BE2C (cell line): ENCODE results near the gene SNX5.
A peak's percentile ranks its signal among the peaks of the same experiment; 100 is the strongest.

Source experiments
- DNase-seq: peaks from one replicate; pipeline ENCODE4 v3.0.0-alpha.2; 2020
- H3K27me3 ChIP-seq: fragments of 250-450 bp; sonication (Bioruptor Pico); 2 replicates; pipeline ENCODE4 v1.5.1; 2020; ENCODE audit warnings: mild to moderate bottlenecking
- H3K36me3 ChIP-seq: fragments of 250-450 bp; sonication (Bioruptor Pico); 2 replicates; pipeline ENCODE4 v1.5.1; 2020; ENCODE audit warnings: mild to moderate bottlenecking
- H3K4me1 ChIP-seq: fragments of 250-450 bp; sonication (Bioruptor Pico); 2 replicates; pipeline ENCODE4 v1.5.1; 2020
- H3K4me3 ChIP-seq: 2 replicates; pipeline ENCODE4 v1.5.1; 2011; ENCODE audit warnings: low read depth, low read length
- H3K9me3 ChIP-seq: fragments of 250-450 bp; sonication (Bioruptor Pico); 2 replicates; pipeline ENCODE4 v1.5.1; 2020
- CTCF ChIP-seq: IDR thresholded peaks from 2 replicates; pipeline ENCODE4 v1.5.1; 2012; ENCODE audit warnings: mild to moderate bottlenecking, low read depth, low read length

Gene SNX5

GRCh38 chr20:17971300-17972013 is 2.9 kb upstream of the SNX5 start:
- H3K9me3 ChIP-seq: no peaks in the 10 kb centered on the region

GRCh38 chr20:17969884-17970409 is 1.4 kb upstream of the SNX5 start:
- Histone ChIP-seq H3K4me1 (0 out of 2 replicates have a peak, but pooled peaks cover 2% of the 10 kb centered on the region), H3K36me3 (peaks cover 29% of the 10 kb centered on the region), H3K4me3 (peak overlapping the region; percentile 84), H3K9me3 (no peaks in the 10 kb centered on the region), H3K27me3 (no peaks in the 10 kb centered on the region)
- no peak for TF ChIP-seq CTCF
- DNase-seq: no peak

More at GRCh38 chr20:17971300-17972013, 2.9 kb upstream of the SNX5 start:
- Histone ChIP-seq H3K36me3 (peaks cover 26% of the 10 kb centered on the region), H3K4me3 (peak overlapping the region; percentile 84), H3K27me3 (no peaks in the 10 kb centered on the region), H3K4me1 (no peaks in the 10 kb centered on the region)
- TF ChIP-seq CTCF: no peak
- DNase-seq: no peak

GRCh38 chr20:17969278-17969883 is 787 bp upstream of the SNX5 start:
- peaks cover 35% of the 10 kb centered on the region for H3K36me3 ChIP-seq
- DNase-seq: peak; percentile 36

GRCh38 chr20:17967521-17968365 is 851 bp downstream of the SNX5 start:
- Histone ChIP-seq H3K4me1 (peaks cover 13% of the 10 kb centered on the region; the same call in 1 of the 2 replicates), H3K4me3 (peak overlapping the region; percentile 84), H3K36me3 (peaks cover 50% of the 10 kb centered on the region), H3K9me3 (no peaks in the 10 kb centered on the region), H3K27me3 (no peaks in the 10 kb centered on the region)
- DNase-seq: no peak
- no peak for TF ChIP-seq CTCF

More at GRCh38 chr20:17969278-17969883, 787 bp upstream of the SNX5 start:
- peaks cover 5% of the 10 kb centered on the region; the same call in 1 of the 2 replicates for H3K4me1 ChIP-seq
- no peaks in the 10 kb centered on the region for H3K9me3 ChIP-seq
- peak overlapping the region; percentile 84 for H3K4me3 ChIP-seq
- H3K27me3 ChIP-seq: no peaks in the 10 kb centered on the region
- no peak for TF ChIP-seq CTCF

- Histone ChIP-seq H3K4me3 (peak overlapping the region; percentile 84), H3K27me3 (no peaks in the 10 kb centered on the region), H3K9me3 (no peaks in the 10 kb centered on the region), H3K4me1 (peaks cover 17% of the 10 kb centered on the region; the same call in 1 of the 2 replicates), H3K36me3 (peaks cover 56% of the 10 kb centered on the region)
- no peak for DNase-seq
- TF ChIP-seq CTCF: peak; percentile 20; the same call in 1 of the 2 replicates
Observed at GRCh38 chr20:17966432-17967310, 1.9 kb downstream of the SNX5 start.
